Keratinocyte (primary cell): Measurements from ENCODE around the gene BAZ1B. TPM values are rescaled to one million over a fixed set of nuclear protein-coding genes. Genes with fewer than 3 reads are reported as not detected.

ENCODE experiments used
- DNase-seq: peaks from one replicate; pipeline ENCODE4 v3.0.0-alpha.2; 2011; ENCODE audit warnings: low read depth, missing footprints, low spot score
- FAIRE-seq: peaks from 2 replicates; lab custom pipeline; 2011; peaks lifted over from hg19 to GRCh38; lab: Jason Lieb, UNC
- H2AFZ ChIP-seq: 2 replicates; pipeline ENCODE4 v1.6.0; 2012; ENCODE audit warnings: low read length, control low read depth, inconsistent platforms; ENCODE audit not compliant: control insufficient read depth
- H3K27ac ChIP-seq: 2 replicates; pipeline ENCODE4 v1.5.1; 2011; ENCODE audit warnings: low read length; ENCODE audit not compliant: control insufficient read depth, insufficient read depth
- H3K27me3 ChIP-seq: 3 replicates; pipeline ENCODE4 v1.6.0; 2011; ENCODE audit warnings: low read length; ENCODE audit not compliant: control insufficient read depth, insufficient read depth; ENCODE audit errors: extremely low read depth
- H3K36me3 ChIP-seq, 2 experiments: 2 replicates in 1 of 2; 3 replicates in 1 of 2; pipeline ENCODE4 v1.5.1; 2011; ENCODE audit warnings: low read length in 2 of 2, mild to moderate bottlenecking in 1 of 2; ENCODE audit not compliant: control insufficient read depth in 2 of 2, insufficient read depth in 2 of 2; ENCODE audit errors: extremely low read depth in 1 of 2
- H3K4me1 ChIP-seq: 3 replicates; pipeline ENCODE4 v1.5.1; 2011; ENCODE audit warnings: low read length; ENCODE audit not compliant: control insufficient read depth, insufficient read depth; ENCODE audit errors: extremely low read depth
- H3K4me2 ChIP-seq: 3 replicates; pipeline ENCODE4 v1.6.0; 2011; ENCODE audit warnings: low read depth, low read length; ENCODE audit not compliant: control insufficient read depth, insufficient read depth; ENCODE audit errors: extremely low read depth
- H3K4me3 ChIP-seq, 3 experiments: fragments of 200-600 bp in 1 of 3; sonication (generic) in 1 of 3; 2 replicates in 2 of 3; 3 replicates in 1 of 3; pipeline ENCODE4 v1.5.1; 2011 to 2016; ENCODE audit warnings: low read length in 3 of 3, mild to moderate bottlenecking in 3 of 3, control low read depth in 2 of 3, inconsistent platforms in 1 of 3, low read depth in 1 of 3, mixed read lengths in 1 of 3, mixed run types in 1 of 3, moderate library complexity in 1 of 3; ENCODE audit not compliant: control insufficient read depth in 2 of 3, insufficient read depth in 2 of 3; ENCODE audit errors: extremely low read depth in 1 of 3
- H3K79me2 ChIP-seq: 2 replicates; pipeline ENCODE4 v1.6.0; 2012; ENCODE audit warnings: low read length; ENCODE audit not compliant: control insufficient read depth, insufficient read depth
- H3K9ac ChIP-seq: 3 replicates; pipeline ENCODE4 v1.6.0; 2011; ENCODE audit warnings: low read length; ENCODE audit not compliant: control insufficient read depth, insufficient read depth; ENCODE audit errors: extremely low read depth
- H3K9me1 ChIP-seq: 3 replicates; pipeline ENCODE4 v1.6.0; 2011; ENCODE audit warnings: low read length; ENCODE audit not compliant: control insufficient read depth, insufficient read depth; ENCODE audit errors: extremely low read depth
- H3K9me3 ChIP-seq: 2 replicates; pipeline ENCODE4 v1.5.1; 2012; ENCODE audit warnings: low read depth, low read length; ENCODE audit not compliant: control insufficient read depth
- H4K20me1 ChIP-seq: 3 replicates; pipeline ENCODE4 v1.6.0; 2011; ENCODE audit warnings: low read length; ENCODE audit not compliant: control insufficient read depth, insufficient read depth; ENCODE audit errors: extremely low read depth
- EZH2 ChIP-seq: IDR thresholded peaks from one replicate; pipeline ENCODE4 v1.6.1; 2012; ENCODE audit warnings: inconsistent platforms, mild to moderate bottlenecking, low read length, moderate library complexity
- dilution Hi-C: fragments of 300-500 bp; cut with MboI; formaldehyde crosslinking; loops from one replicate; pipeline ENCODE4 v1.7.0; 2020; ENCODE audit warnings: low sequenced_read_pairs; ENCODE audit not compliant: extremely low pct_ligation_motif_present
- polyA plus RNA-seq, 5 experiments: library from polyadenylated mRNA; depleted of rRNA in 3 of 5; stranded (reverse) in 3 of 5; stranded (forward) in 1 of 5; unstranded in 1 of 5; fragments of >200 nt; gene quantifications; 1 replicate in 1 of 5; 2 replicates in 3 of 5; 3 replicates in 1 of 5; pipeline versions ENCODE4 v1.2.1 to v1.2.3, GENCODE V29; 2011 to 2012; ENCODE audit warnings: missing spikeins in 2 of 5, low read depth in 1 of 5, low replicate concordance in 1 of 5
- TF ChIP-seq, protein P1 (sequence below), 3 experiments: IDR thresholded peaks in 1 of 3; conservative IDR thresholded peaks in 1 of 3; optimal IDR thresholded peaks in 1 of 3; 2 replicates in 2 of 3; 3 replicates in 1 of 3; pipeline versions ENCODE3 to v1.5.1; 2011; ENCODE audit warnings: low read length in 3 of 3, mild to moderate bottlenecking in 3 of 3, moderate library complexity in 2 of 3, control low read depth in 1 of 3, inconsistent platforms in 1 of 3; ENCODE audit not compliant: insufficient read depth in 2 of 3; ENCODE audit errors: extremely low read depth in 1 of 3

The BAZ1B gene
- polyA plus RNA-seq, 1 donor (not counting 4 experiments of a cell fraction or from before 2014, with no cell fraction given) = 24.3 TPM

DNA sequence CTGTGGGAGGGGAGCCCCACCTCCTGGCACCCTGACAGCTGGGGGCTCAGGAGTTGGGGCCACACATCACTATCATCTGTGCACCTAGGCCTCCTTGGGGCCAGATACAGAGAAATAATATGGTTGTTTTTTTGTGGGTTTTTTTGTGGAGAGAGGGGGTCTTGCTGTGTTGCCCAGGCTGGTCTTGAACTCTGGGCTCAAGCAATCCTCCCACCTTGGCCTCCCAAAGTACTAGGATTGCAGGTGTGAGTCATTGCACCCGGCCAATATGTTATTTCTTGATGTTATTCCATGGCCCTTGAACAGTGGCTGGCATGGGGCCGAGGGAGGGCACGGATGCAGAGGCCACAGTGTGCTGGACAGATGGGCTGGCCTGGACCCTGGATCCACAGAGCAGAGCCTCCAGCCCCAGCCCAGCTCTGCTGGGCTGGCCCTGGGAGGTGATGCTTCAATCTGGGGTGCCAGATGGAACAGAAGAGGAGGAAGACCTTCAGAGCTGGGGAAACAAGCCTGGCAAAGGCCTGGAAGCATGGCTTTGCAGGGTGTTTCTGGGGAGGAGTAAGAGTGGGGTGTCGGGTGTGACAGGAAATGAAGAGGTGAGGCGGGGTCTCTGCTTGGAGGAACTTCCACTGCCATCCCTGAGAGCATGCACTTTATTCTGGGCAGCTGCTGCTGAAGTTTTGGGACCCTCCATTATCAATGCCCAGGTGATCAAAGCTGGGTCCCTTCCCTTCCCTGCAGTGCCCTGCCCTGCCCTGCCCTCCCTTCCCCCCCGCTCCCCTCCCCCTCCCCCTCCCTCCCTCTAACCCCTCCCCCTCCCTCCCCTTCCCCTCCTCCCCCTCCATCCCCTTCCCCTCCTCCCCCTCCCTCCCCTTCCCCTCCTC, 92.2 kb downstream of the BAZ1B start:
- Histone ChIP-seq H3K9ac (no peak overlapping the region), H3K4me1 (no peaks in the 10 kb centered on the region), H3K27me3 (peaks cover 7% of the 10 kb centered on the region), H3K36me3 (no peaks in the 10 kb centered on the region), H3K9me3 (no peaks in the 10 kb centered on the region), H4K20me1 (no peaks in the 10 kb centered on the region), H3K27ac (no peak overlapping the region), H3K4me2 (no peak overlapping the region), H2AFZ (no peak overlapping the region), H3K4me3 (no peak overlapping the region), H3K9me1 (no peaks in the 10 kb centered on the region), H3K79me2 (no peaks in the 10 kb centered on the region)
- DNase-seq = no peak
- FAIRE-seq = no peak
- dilution Hi-C loops = no loop called here
- TF ChIP-seq EZH2 = no peak
- TF ChIP-seq, protein P1, sequence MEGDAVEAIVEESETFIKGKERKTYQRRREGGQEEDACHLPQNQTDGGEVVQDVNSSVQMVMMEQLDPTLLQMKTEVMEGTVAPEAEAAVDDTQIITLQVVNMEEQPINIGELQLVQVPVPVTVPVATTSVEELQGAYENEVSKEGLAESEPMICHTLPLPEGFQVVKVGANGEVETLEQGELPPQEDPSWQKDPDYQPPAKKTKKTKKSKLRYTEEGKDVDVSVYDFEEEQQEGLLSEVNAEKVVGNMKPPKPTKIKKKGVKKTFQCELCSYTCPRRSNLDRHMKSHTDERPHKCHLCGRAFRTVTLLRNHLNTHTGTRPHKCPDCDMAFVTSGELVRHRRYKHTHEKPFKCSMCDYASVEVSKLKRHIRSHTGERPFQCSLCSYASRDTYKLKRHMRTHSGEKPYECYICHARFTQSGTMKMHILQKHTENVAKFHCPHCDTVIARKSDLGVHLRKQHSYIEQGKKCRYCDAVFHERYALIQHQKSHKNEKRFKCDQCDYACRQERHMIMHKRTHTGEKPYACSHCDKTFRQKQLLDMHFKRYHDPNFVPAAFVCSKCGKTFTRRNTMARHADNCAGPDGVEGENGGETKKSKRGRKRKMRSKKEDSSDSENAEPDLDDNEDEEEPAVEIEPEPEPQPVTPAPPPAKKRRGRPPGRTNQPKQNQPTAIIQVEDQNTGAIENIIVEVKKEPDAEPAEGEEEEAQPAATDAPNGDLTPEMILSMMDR (optimal IDR thresholded peaks at IDR 0.05 in 1 of 3, IDR thresholded peaks at IDR 0.05 in 1 of 3, conservative IDR thresholded peaks at IDR 0.05 in 1 of 3; ENCODE audit: extremely low read depth in 1 of 3, insufficient read depth in 2 of 3, low read length in 3 of 3) = no peak

DNA sequence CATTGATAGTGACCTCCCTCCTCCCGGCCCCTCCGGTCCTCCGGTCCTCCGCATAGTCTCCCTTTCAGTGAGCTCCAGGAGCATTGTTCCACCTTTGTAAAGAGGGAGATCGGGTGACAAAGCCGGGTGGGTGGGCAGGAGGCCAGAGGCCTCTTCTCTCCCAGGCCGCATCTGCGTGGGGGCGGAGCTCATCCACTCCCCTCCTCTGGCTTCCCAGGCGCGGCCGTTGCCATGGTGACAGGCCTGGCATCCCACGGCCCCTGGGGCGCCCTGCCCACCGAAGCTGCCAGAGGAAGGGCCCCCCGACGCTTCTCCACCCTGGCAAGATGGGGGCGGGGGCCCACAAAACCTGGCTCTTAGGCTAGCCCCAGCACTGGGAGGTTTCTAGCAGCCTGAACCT, 92.9 kb downstream of the BAZ1B start:
- DNase-seq (no peak), FAIRE-seq (no peak)
- Histone ChIP-seq H3K27ac (no peak overlapping the region), H3K4me3 (no peak overlapping the region), H3K9me3 (no peaks in the 10 kb centered on the region), H3K9ac (no peak overlapping the region), H4K20me1 (no peaks in the 10 kb centered on the region), H3K4me1 (no peaks in the 10 kb centered on the region), H3K36me3 (no peaks in the 10 kb centered on the region), H2AFZ (no peak overlapping the region), H3K79me2 (no peaks in the 10 kb centered on the region), H3K9me1 (no peaks in the 10 kb centered on the region), H3K27me3 (peaks cover 6% of the 10 kb centered on the region), H3K4me2 (no peak overlapping the region)
- dilution Hi-C loops = no loop called here
- TF ChIP-seq, protein P1 (optimal IDR thresholded peaks at IDR 0.05 in 1 of 3, IDR thresholded peaks at IDR 0.05 in 1 of 3, conservative IDR thresholded peaks at IDR 0.05 in 1 of 3; ENCODE audit: extremely low read depth in 1 of 3, insufficient read depth in 2 of 3, low read length in 3 of 3) = no peak
- TF ChIP-seq EZH2 = no peak
